ENCODE measurements around the gene DENND5A. TPM values are rescaled to one million over a fixed set of nuclear protein-coding genes. Genes with fewer than 3 reads are reported as not detected.
"Not testable (repeated sequence)": the region's sequence is repeated elsewhere in the genome, so short reads cannot be mapped to it uniquely, and the experiment has no call there.

DENND5A gene
- total RNA-seq, 4 donors from 2014 or later = 13.8 to 56.3 (median 23.4) TPM

- TF ChIP-seq POLR2A (IDR thresholded peaks at IDR 0.05) (no peak), CTCF (IDR thresholded peaks at IDR 0.05) (no peak)
- Histone ChIP-seq H3K27me3 (peaks cover 0 to 8% (median 0%) of the 10 kb centered on the region in 4 donors), H3K36me3 (no peaks in the 10 kb centered on the region), H3K4me1 (peaks cover 9 to 34% (median 10%) of the 10 kb centered on the region in 3 donors), H3K9me3 (no peaks in the 10 kb centered on the region), H3K27ac (peak overlapping the region in 2 of 4 donors; percentile 86 to 95), H3K4me3 (no peak overlapping the region)
- no peak for DNase-seq
- 75 to 76% methylated on average over 7 to 11 of the region's 13 CpGs for WGBS, 2 donors
- intact Hi-C loops (cut with DNase I) = no loop called here
These were observed 1.1 kb upstream of the DENND5A start for GRCh38 chr11:9266132-9266736.

DNA sequence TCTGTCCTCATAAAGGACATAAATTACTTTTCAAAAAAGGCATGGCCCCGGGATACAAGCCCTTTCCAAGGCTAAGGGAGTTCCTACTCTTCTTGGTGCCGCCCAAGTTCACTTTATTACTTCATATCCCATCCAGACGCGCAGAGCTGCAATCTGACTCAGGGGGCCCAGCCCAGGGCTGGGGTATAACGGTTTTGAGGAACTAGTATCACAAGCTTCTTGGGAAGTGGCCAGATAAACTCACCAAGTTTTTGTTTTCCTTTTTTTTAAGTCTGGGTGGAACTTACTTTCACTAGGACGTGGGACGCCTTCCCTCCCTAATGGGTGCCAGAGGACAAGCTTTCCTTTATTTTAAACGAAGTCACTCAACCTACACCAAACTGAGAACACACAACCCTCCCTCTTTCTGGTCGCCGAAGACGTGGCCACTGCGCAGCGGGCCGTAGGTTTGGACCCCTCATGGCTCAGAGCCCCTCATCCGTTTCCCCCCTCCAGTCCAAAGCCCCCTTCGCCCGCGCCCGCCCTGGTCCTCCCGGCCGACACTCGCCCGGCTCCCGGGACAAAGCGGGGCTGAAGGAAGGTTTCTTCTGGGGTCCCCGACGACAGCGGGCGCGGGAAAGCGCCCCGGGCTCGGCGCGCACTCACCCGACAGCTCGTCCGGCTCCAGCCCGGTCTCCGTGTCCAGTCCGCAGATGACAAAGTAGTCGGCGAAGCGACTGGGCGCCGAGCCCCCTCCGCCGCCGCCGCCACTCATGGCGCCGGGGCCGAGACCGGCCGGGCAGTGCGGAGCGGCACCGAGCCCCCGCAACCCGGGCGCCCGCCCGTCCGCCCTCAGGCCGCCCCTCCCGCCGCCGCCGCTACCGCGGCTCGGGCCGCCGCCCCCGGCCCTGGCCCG, 587 bp downstream of the DENND5A start:
- Histone ChIP-seq H3K27me3 (peaks cover 0 to 8% (median 0%) of the 10 kb centered on the region in 4 donors), H3K4me3 (peak overlapping the region; percentile 69 to 88 (median 74)), H3K27ac (peak overlapping the region; percentile 86 to 95 (median 90)), H3K4me1 (peaks cover 9 to 49% (median 19%) of the 10 kb centered on the region in 3 donors), H3K9me3 (no peaks in the 10 kb centered on the region), H3K36me3 (no peaks in the 10 kb centered on the region)
- peak in 2 of 4 donors; percentile 31 to 38 for TF ChIP-seq POLR2A (IDR thresholded peaks at IDR 0.05)
- TF ChIP-seq CTCF (IDR thresholded peaks at IDR 0.05) = no peak
- intact Hi-C loops (cut with DNase I) = no loop called here
- WGBS, 2 donors = 1 to 2% methylated on average over 13 to 14 of the region's 76 CpGs
- peak; percentile 7 for DNase-seq

DNA sequence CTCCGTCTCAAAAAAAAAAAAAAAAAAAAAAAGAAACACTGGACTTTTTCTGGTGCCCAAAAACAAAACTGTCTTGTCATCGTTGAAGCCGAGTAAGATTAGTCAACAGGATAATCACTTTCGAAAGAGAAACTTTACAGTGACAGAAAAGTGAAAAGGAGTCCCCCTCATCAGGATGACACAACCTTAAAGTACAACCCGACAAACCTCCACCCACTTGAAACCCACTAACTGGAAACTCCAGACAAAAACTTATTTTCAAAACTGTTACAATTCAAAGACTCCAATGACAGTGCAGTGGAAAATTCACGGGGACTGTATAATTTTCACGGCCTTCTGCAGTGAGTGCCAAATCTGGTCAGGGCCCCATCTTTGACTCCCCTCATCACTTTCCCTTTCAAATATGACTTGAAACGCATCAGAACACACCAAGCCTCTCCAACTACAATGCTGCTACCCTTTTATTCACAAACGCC, 1.3 kb downstream of the DENND5A start:
- H3K27me3 ChIP-seq = peaks cover 0 to 8% (median 0%) of the 10 kb centered on the region in 4 donors
- H3K9me3 ChIP-seq = no peaks in the 10 kb centered on the region
- peak overlapping the region; percentile 69 to 88 (median 74) for H3K4me3 ChIP-seq
- H3K4me1 ChIP-seq = peaks cover 9 to 49% (median 19%) of the 10 kb centered on the region in 3 donors
- DNase-seq = no peak
- WGBS, 2 donors = 9 to 11% methylated on average over 8 to 9 of the region's 9 CpGs
- intact Hi-C loops (cut with DNase I) = no loop called here
- peak overlapping the region; percentile 86 to 95 (median 90) for H3K27ac ChIP-seq
- TF ChIP-seq POLR2A (IDR thresholded peaks at IDR 0.05) (no peak), CTCF (IDR thresholded peaks at IDR 0.05) (no peak)
- no peaks in the 10 kb centered on the region for H3K36me3 ChIP-seq

GRCh38 chr11:9260838-9261146, 4.4 kb downstream of the DENND5A start:
- peaks cover 6 to 57% (median 17%) of the 10 kb centered on the region in 3 donors for H3K4me1 ChIP-seq
- WGBS, 2 donors = 56 to 72% methylated on average over 2 of the region's 2 CpGs
- H3K9me3 ChIP-seq; H3K27ac ChIP-seq; H3K4me3 ChIP-seq; H3K27me3 ChIP-seq; intact Hi-C loops (cut with DNase I); H3K36me3 ChIP-seq; DNase-seq: not testable (repeated sequence)

- H3K36me3 ChIP-seq = peaks cover 0 to 4% (median 0%) of the 10 kb centered on the region in 3 donors
- peaks cover under 1 to 51% (median 13%) of the 10 kb centered on the region in 3 donors for H3K4me1 ChIP-seq
- TF ChIP-seq CTCF (IDR thresholded peaks at IDR 0.05) (no peak), POLR2A (IDR thresholded peaks at IDR 0.05) (no peak)
- WGBS, 2 donors = 68 to 74% methylated on average over 4 of the region's 4 CpGs
- H3K27me3 ChIP-seq = peaks cover 0 to under 1% (median 0%) of the 10 kb centered on the region in 4 donors
- H3K27ac ChIP-seq = no peak overlapping the region
- no peak overlapping the region for H3K4me3 ChIP-seq
- no peak for DNase-seq
- intact Hi-C loops (cut with DNase I) = no loop called here
- no peaks in the 10 kb centered on the region for H3K9me3 ChIP-seq
These were observed 4.9 kb downstream of the DENND5A start for GRCh38 chr11:9259981-9260837.

GRCh38 chr11:9258279-9258678, 6.9 kb downstream of the DENND5A start:
- H3K27ac ChIP-seq; H3K9me3 ChIP-seq; H3K36me3 ChIP-seq; H3K4me3 ChIP-seq; H3K27me3 ChIP-seq; DNase-seq; intact Hi-C loops (cut with DNase I): not testable (repeated sequence)
- peaks cover 0 to 39% (median 10%) of the 10 kb centered on the region in 3 donors for H3K4me1 ChIP-seq
- WGBS, 2 donors = 93 to 95% methylated on average over 4 of the region's 4 CpGs

Data from esophagus squamous epithelium (tissue), 5 donors.